HTR-8/SVneo (cell line): ENCODE measurements around the gene AK2.
"Not testable (repeated sequence)": the region's sequence is repeated elsewhere in the genome, so short reads cannot be mapped to it uniquely, and the experiment has no call there.

Source experiments
- DNase-seq: peaks from one replicate; pipeline ENCODE4 v3.0.0; 2011; ENCODE audit warnings: low spot score, mixed read lengths; ENCODE audit not compliant: insufficient read length
- FAIRE-seq: peaks from 2 replicates; lab custom pipeline; 2011; peaks lifted over from hg19 to GRCh38; lab: Jason Lieb, UNC

Gene AK2

DNA sequence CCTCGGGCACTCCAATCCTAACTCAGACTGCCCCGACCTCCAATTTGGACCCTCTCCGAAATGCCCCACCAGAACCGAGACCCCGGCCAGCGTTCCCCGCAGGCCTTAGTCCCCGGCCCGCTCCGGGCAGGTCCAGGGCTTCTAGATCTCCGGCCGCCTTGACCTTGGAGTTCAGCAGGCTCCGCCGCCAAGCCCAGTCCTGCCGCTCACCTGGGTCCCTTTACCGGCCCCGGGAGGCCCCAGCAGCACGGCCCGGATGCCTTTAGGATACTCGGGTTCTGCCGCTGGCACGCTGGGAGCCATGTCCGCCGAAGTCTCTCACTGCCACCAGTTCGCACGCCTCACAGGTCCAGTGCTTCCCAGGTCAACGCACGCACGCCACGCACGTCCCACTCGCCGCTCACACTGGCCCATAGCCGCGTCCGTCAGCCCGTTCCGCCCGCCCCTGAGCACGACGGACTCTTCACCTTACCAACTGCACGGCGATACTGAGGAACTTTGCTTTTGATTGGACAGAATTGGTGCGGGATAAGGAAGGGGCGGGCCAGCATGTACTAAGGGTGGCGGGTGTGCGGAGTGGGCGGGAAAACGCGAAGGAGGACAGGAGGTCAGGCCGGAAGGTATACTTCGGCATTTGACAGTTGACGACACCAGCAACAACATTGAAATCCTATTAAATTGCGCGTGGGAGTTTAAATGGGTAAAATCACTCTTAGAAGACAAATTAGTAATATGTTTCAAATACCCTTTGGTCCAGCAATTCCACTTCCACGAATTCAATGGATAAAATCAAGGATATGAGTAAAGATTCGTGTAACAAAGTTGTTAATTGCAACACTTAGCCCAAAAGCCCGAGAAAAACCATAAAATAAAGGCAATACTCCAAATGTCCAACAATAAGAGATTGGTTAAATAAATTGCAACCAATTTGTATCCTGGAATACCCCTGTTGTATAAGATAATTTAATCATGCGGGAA lies at the start of gene AK2:
Gene AK2, minus strand, starts transcription at position 358 of the 978 bp plus-strand sequence. Its CDS starts 55 bp downstream, at position 303.
- DNase-seq, result peak; percentile 95
- peak; percentile 97 for FAIRE-seq

DNA sequence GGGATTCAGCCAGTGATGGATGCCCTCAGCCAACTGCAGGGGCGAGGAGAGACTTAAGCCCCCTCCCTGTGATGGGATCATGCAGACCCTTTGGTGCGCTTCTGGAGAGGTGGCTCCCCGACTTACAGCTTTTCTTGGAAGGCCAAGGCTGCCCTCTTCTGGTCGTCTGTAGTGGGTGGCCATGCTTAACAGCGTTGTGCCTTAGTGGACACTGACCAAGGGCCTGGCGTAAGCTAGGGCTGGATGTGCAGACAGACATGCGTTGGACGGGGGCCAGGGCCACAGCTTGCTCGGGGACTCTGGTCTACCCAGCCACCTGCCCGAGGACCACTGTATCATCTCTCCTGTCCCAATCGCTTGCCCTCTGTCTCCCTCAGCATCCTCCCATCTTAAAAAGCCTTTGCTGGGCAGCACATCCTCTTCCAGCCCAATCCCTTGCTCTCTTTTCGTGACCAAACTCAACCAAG lies 49.7 kb upstream of the AK2 start:
- peak; percentile 50 for DNase-seq
- FAIRE-seq, result no peak

DNA sequence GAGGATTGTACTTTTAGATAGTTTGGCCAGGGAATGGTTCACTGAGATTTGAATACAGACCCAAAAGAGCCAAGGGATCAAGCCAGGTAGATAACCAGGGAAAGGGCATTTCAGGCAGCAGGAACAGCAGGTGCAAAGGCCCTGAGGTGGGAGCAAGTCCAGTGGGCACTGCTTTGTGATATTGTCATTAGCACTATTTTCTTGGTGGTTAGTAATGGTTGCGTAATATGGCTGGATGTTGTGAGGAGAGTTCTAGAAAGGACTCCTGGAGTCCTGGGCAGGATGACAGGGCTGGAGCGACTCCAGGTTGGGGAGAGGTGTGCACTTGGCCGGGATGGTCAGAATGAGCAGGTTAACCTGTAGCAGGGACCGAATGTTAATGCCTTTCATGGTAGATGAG lies 48.6 kb upstream of the AK2 start:
- no peak for FAIRE-seq
- DNase-seq, result no peak

DNA sequence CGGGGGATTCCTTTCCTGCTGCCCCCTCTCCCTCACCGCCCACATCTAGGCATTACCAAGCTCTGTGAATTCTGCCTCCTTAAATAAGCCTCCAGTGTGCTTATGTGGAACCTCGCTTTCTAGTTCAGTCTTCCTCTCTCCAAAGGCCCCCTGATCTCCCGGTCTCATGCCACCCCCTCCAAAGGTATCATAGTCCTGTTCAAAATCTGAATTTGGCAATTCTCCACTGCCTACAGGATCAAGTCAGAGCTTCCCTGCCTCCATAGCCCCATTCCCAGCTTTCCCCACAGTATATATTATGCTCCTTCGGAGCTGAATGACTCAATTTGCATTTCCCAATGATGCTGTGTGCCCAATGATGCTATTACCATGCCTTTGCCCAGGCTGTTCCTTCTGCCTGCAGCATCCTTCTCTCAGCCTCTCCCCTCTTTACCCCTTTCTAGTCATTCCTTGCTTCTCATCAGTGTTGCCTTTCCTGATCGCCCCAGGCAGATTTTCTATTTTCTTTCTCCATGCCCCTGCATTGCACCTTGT lies 46.0 kb upstream of the AK2 start:
- no peak for FAIRE-seq
- no peak for DNase-seq

DNA sequence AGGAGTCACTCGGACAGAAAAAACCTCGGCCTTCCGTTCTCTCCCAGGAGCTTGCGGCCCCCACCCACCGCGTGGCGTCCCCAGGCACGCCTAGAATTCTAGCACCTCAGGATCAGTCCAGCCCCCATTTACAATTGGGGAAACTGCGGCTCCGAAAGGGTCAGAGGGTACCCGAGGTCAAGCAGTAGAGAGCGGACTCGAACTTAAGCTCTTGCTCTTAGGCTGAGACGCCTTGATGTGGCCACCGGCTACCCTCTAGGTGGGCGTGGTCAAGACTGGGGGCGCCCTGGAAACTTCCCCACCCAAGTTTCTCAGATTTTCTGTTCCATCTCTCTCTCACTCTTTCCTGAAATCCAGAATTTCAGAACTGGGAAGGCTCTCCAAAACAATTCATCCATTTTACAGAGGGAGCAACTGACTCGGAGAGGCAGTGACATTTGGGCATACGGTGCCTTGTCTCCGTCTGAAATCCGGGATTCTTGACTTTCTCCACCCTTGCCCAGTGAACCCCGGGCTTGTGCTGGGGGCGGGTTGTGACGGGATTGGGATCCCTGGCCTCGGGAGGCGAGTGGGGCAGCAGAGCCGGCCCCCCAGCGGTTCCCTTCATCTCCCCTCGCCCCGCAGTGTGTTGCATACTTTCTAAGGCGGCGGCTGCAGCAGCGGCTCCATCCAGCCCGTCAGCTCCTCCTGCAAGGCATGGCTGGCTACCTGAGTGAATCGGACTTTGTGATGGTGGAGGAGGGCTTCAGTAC lies 45.0 kb upstream of the AK2 start:
- FAIRE-seq, result no peak
- DNase-seq, result no peak

DNA sequence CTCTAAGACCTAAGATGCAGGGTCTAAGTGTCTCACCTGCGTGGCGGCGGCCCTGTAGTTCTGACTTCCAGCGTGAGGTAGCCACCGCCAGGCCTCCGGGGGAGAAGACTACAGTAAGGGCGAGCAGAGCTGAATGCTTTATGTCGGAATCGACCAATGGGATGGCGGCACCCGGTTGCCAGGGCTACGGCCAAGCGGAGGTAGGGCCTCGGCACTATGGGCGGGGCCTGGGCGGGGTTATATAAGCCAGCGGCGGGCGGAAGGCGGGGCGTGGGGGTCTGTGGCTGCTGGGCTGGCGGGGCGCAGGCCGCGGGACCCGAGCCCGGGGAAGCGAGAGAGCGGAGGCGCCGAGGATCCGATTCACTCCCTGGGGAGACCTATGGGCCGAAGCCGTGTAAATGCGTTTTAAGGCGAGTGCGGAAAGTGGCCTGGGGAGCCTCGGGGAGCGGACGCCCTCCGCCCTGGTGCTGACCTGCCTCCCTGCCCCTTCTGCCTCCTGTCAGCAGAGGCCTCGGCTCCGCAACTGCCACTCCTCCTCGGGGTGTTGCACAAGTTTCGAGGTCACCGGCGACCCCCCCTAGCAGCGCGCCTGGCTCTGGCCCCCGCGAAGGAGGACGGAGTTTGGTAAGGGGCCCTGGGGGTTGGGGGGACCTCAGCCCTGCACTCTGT lies 44.3 kb upstream of the AK2 start, which contains the start of gene AZIN2:
Gene AZIN2, plus strand, starts transcription at position 269 of the 669 bp plus-strand sequence. CDS start 1,097 bp downstream, outside the sequence.
- DNase-seq, result peak; percentile 93

DNA sequence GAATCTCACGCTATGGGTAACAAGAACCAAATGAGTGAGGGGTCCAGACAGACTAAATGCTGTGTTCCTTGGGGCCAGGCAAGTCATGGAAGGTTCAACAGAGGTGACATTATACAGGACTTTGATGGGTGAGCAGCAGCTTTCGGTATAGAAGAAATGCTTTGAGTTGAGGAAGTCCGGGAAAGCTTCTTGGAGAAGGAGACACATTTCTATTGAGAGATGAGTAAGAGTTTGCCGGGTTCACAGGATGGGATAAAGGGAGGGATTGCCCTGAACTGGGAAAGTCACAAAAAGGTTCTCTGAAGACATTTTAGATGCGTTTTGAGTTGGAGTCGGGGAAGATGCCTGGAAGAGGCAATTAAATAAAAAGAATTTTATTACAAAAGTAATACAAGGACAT lies 43.7 kb upstream of the AK2 start:
- FAIRE-seq (no peak), DNase-seq (no peak)

More for the DNA sequence above, 44.3 kb upstream of the AK2 start, which contains the start of gene AZIN2:
- FAIRE-seq, result peak; percentile 66

DNA sequence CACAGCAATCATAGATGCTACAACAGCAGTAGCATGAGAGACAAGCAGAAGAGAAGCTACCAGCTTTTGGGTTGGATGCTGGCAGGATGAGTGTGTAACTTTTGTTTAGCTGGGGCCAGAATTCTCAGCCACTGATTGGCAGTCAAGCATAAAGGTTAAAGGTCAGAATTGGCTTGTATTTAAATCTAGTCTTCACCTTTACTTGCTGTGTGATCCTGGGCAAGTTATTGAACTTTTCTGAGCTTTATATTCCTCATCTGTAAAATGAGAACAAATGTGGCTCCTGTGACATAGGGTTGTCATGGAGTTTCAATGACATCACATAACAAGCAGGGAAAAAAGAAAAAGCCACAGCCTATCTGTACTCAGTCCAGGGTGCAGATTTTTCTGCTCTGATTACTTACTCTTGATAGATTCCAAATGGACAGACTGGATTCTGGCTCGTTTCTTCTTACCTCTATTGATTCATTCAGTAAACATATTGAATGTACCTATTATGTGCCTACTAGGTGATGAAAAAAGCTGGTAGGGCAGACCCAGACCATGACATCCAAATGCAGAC lies 41.4 kb upstream of the AK2 start:
- FAIRE-seq (no peak), DNase-seq (no peak)

DNA sequence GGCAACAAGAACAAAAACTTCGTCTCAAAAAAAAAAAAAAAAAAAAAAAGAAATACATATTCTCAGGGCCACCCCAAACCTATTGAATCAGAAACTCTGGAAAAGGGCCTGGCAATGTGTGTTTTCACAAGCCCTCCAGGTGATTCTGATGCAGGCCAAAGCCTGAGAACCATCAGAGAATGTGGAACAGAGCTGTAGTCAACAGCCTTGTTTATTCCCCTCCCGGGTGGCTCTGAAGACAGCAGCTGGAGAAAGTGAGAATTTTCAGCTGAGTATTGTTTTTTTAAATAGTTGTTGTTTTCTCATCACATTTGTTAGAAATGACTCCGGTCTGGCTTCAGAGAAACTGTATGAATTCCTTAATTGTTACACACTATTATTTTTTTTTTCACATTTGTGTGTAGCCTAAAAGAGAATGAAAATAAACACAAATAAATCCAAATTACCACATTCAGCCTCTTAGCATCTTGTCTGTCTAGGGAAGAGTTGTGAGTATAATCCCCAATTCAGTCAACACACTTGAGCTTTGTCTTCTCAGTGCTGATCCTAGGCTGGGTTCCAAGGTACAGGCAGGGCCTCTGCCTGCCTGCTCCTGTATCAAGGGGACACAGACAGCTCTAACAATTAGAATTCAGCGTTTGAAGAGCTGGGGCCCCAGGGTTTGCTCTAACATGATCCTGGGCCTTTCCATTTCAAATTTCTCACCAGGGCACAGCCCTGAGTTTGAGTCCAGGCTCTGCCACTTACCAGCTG lies 37.7 kb upstream of the AK2 start:
- no peak for DNase-seq
- no peak for FAIRE-seq

DNA sequence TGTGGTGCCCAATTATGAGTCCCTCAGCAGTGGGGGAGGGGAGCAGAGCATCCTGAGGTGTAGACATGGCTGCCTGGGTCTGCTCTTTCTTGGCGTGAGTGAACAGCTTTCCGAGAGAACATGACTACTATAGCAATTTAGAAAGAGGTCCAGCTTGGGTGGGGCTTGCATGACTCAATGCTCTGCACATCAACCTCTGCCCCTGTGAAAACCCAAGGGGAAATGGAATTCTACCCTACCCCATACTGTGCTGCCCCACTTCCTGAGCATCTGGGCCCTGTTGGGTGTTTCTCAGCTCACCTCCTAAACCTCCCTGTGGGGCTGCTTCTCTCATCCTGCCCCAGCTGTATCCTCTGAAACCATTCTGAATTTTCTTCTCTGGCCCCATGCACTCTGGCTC lies 36.0 kb upstream of the AK2 start:
- FAIRE-seq (no peak), DNase-seq (no peak)

DNA sequence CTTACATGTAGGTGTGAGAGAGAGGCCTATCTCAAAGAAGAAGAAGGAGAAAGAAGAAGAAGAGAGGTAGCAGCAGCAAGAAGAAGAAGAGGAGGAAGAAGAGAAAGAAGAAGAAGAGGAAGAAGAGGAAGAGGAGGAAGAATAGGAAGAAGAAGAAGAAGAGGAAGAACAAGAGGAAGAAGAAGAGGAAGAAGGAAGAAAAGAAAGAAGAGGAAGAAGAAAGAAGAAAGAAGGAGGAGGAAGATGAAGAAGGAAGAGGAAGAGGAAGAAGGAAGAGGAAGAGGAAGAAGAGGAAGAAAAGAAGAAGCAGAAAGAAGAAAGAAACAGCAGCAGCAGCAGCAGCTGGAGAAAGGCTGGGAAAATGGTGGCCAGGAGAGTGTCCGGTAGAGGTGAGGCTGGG lies 33.9 kb upstream of the AK2 start:
- no peak for DNase-seq
- FAIRE-seq, result no peak

DNA sequence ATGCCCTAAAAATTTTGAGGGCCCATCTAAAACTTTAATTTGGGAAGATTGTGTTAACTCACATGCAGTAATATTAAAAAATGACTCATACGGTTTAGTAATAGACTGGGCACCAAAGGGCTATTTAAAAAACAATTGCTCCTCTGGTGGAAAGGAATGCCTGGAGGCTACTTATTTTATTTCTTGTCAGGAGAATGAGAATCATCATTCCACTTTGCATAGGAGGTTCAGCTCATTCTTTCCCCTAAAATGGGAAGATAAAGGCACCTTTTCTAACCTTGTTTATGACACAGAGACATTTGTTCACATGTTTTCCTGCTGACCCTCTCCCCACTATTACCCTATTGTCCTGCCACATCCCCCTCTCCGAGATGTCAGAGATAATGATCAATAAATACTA lies 31.4 kb upstream of the AK2 start:
- FAIRE-seq, result not testable (repeated sequence)

DNA sequence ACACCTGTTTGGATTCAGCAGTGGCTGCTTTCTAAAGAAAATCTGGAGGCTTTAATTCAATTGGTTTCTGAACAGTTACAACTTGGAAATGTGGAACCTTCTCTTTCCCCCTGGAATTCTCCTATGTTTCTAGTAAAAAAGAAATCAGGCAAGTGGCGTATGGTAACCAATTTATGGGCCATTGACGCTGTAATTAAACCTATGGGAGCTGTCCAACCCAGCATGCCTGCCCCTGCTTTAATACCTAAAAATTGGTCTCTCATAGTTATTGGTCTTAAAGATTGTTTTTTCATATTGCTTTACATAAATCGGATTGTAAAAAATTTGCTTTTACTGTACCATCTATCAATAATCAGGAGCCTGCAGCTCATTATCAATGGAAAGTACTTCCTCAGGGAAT lies 29.8 kb upstream of the AK2 start:
- DNase-seq, FAIRE-seq: not testable (repeated sequence)

More for the DNA sequence above, 31.4 kb upstream of the AK2 start:
- DNase-seq, result not testable (repeated sequence)

DNA sequence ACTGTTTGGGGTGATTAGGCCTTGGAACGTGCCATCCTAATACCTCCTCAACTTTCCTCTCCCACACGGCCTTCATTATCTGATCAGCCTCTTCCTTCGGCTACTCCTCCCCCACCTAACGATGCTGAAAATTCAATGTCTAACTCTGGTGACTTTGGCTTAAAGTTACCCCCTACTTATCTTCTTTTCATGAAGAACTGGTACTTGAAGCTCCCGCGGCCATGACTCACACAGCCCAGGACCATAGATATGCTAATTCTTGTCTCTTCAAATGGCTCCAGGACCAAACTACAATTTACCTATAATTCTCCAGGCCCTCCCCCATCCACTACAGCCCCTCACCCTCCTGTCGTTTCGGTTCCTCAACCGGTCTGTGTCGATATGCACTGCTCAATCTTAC lies 28.6 kb upstream of the AK2 start:
- DNase-seq (no peak), FAIRE-seq (no peak)

DNA sequence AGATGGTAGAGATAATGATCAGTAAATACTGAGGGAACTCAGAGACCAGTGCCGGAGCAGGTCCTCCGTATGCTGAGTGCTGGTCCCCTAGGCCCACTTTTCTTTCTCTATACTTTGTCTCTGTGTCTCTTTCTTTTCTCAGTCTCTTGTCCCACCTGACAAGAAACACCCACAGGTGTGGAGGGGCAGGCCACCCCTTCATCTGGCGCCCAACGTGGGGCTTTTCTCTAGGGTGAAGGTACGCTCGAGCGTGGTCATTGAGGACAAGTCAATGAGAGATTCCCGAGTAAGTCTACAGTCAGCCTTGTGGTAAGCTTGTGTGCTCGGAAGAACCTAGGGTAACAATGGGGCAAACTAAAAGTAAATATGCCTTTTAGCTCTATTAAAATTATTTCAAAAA lies 27.6 kb upstream of the AK2 start:
- not testable (repeated sequence) for DNase-seq

DNA sequence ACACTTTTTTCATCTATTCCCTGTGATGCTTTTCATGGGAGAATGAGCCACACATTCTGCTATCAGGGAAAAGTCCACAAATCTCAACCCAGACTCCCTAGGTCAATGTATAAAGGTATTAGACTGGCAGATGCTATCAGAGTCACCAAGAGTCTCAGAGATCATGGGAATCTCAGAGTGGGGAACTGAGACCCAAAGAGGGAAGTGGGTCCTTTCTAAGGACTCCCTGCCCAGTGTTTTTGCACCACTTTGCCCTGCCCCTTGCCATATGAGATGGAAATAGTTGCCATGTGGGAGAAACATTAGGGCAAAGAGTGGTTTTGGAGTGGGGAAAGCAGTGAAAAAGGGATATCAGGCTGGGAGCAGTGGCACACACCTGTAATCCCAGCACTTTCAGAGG lies 25.2 kb upstream of the AK2 start:
- DNase-seq, result no peak
- FAIRE-seq, result no peak

More for the DNA sequence above, 27.6 kb upstream of the AK2 start:
- FAIRE-seq, result not testable (repeated sequence)

DNA sequence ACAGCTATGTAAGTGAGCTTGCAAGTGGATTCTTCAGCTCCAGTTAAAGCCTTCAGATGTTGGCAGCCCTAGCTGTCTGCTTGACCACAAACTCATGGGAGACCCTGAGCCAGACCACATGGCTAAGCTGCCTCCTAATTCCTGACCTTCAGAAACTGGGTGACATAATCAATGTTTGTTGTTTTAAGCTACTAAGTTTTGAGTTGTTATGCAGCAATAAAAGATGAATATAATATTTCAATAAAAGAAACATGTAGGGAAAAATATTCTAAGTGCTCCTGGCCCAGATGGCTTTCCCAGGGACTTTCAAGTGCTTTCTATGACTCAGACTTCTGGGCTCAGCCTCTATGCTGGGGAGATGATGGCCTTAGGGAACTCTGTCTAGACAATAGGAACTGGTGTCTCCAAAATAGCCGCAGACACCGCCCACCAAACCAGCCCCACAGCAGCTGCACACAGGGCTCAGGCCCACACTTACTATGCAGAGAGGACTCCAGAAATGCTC lies 23.9 kb upstream of the AK2 start:
- DNase-seq (peak; percentile 74), FAIRE-seq (peak; percentile 9)

DNA sequence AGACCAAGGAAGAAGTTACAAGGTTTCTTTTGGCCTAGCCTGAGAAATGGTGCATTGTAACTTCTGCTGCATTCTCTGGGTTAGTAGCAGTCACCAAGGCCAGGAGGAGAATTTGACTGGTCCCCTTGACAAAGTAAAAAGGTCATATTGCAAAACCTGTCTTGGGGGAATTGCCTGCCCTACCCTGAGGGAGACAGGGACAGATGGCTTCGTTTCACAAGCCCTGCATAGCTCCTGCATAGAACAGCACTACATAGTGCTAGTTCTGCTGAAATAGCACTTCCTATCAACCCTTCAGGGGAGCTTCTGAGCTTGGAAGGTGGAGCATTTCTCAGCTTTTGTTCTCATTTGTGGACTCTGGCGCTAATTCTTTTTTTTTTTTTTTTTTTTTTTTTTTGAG lies 20.4 kb upstream of the AK2 start:
- FAIRE-seq (no peak), DNase-seq (no peak)

DNA sequence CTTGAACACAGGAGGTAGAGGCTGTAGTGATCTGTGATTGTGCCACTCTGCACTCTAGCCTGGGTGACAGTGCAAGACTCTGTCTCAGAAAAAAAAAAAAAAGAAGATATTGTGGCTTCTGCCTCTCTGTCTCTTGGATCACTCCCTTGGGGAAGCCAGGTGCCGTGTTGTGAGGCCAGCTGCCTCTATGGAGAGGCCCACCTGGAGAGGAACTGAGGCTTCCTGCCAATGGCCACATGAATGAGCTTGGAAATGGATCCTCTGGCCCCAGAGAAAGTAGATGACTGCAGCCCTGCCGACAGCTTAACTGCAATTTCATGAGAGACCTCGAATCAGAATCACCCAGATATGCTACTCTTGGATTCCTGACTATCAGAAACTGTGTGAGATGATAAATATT lies 19.7 kb upstream of the AK2 start:
- DNase-seq, result no peak
- FAIRE-seq, result no peak
